Mucosa of descending colon (tissue), 3 donors: Measurements from ENCODE around the gene OR9A2. TPM values are rescaled to one million over a fixed set of nuclear protein-coding genes. Genes with fewer than 3 reads are reported as not detected.

Experiments used
- ATAC-seq: fragments of 200-7000 bp; cut with Tn5 transposase; one replicate; pipeline ENCODE4 v1.9.1; 2020; ENCODE audit warnings: mild to moderate bottlenecking, moderate library complexity
- DNase-seq, 3 donors: peaks; one replicate each; pipeline ENCODE4 v3.0.0-alpha.2; 2020
- H3K36me3 ChIP-seq: fragments of 200-600 bp; one replicate; pipeline ENCODE4 v1.8.0; 2021; ENCODE audit warnings: low read depth, mild to moderate bottlenecking
- H3K4me1 ChIP-seq: fragments of 200-600 bp; one replicate; pipeline ENCODE4 v1.8.0; 2021; ENCODE audit warnings: low read depth, mild to moderate bottlenecking
- H3K4me3 ChIP-seq: fragments of 200-600 bp; one replicate; pipeline ENCODE4 v1.8.0; 2021; ENCODE audit warnings: mild to moderate bottlenecking
- H3K9me3 ChIP-seq: fragments of 200-600 bp; one replicate; pipeline ENCODE4 v1.8.0; 2021; ENCODE audit warnings: mild to moderate bottlenecking
- CTCF ChIP-seq: fragments of 200-600 bp; IDR thresholded peaks from one replicate; pipeline ENCODE4 v1.8.0; 2022; ENCODE audit warnings: antibody characterized with exemption, mild to moderate bottlenecking
- intact Hi-C, 2 donors: fragments of 100-400 bp; cut with DNase I in 1 of 2; cut with micrococcal nuclease in 1 of 2; formaldehyde crosslinking; loops; one replicate each; pipeline versions ENCODE4 v1.11.0 to v1.11.1; 2022; cut with DNase I, micrococcal nuclease
- total RNA-seq, 3 donors: library from RNA; stranded (reverse); fragmentation: NEBNext Ultra II Directional in 2 of 3; extraction: Animal tissue kit (Norgen Biotek cat#: 25700) in 2 of 3; gene quantifications; one replicate each; pipeline versions ENCODE4 v1.2.1 to v1.2.4, GENCODE V29; 2021 to 2023
- donor health status: DM: no; HTN: no; CAD: no; lungs with moderate emphysema.
- donor health status: DM: no; HTN: no; CAD: no.
- donor health status: DM: no; HTN: yes; CAD: no.

OR9A2 gene
- total RNA-seq, 3 donors from 2014 or later: not detected

DNA sequence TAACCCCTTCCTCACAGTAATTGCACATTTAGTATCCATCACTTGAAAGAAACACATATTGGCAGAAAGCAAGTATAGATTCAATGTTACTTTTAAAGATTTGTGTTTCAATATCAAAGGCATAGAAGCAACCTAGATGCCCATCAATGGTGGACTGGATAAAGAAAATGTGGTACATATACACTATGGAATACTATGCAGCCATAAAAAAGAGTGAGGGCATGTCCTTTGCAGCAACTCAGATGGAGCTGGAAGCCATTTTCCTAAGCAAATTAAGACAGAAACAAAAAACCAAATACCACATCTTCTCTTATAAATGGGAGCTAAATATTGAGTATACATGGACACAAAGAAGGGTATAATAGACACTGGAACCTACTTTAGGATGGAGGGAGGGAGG lies 28.8 kb upstream of the OR9A2 start:
- no peaks in the 10 kb centered on the region for H3K4me1 ChIP-seq
- DNase-seq (no peak), ATAC-seq (no peak)
- TF ChIP-seq CTCF: no peak
- H3K4me3 ChIP-seq: no peak overlapping the region
- intact Hi-C loops: no loop called here
- H3K36me3 ChIP-seq: no peaks in the 10 kb centered on the region
- no peaks in the 10 kb centered on the region for H3K9me3 ChIP-seq

DNA sequence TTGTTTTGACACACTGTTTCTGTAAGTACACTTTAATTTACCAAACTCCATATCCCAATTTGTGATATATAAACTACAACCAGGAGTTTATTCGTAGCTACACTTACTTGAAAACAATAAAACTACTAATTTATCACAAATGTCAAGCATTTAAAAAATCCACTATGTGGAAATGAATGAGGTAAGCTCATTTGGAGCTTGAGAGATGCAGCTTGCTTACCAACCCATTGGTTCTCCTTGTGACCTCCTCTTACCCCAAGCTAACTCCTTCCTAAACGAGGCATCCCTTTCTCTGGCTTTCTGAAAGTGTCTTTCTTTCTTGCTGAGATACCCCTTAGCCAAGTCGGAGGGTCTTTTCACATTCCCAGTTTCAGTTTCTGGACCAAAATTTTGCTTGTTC lies 27.7 kb upstream of the OR9A2 start:
- no peak for DNase-seq
- Histone ChIP-seq H3K4me3 (no peak overlapping the region), H3K4me1 (no peaks in the 10 kb centered on the region), H3K9me3 (no peaks in the 10 kb centered on the region), H3K36me3 (no peaks in the 10 kb centered on the region)
- intact Hi-C loops: no loop called here
- no peak for TF ChIP-seq CTCF
- ATAC-seq: no peak

GRCh38 chr7:143052041-143052440 lies 25.1 kb upstream of the OR9A2 start, which contains the start of gene OR6V1:
TSS of gene OR6V1 (plus strand) at chr7:143052341. CDS start at chr7:143052341, 0 bp downstream.
- intact Hi-C loops: no loop called here
- DNase-seq (no peak), ATAC-seq (no peak)
- no peak for TF ChIP-seq CTCF
- Histone ChIP-seq H3K4me1 (no peaks in the 10 kb centered on the region), H3K36me3 (no peaks in the 10 kb centered on the region), H3K9me3 (no peaks in the 10 kb centered on the region), H3K4me3 (no peak within 1 kb of the TSS)

- Histone ChIP-seq H3K4me3 (no peak overlapping the region), H3K9me3 (no peaks in the 10 kb centered on the region), H3K4me1 (no peaks in the 10 kb centered on the region), H3K36me3 (no peaks in the 10 kb centered on the region)
- no peak for TF ChIP-seq CTCF
- ATAC-seq (no peak), DNase-seq (peak in 1 of 3 donors; percentile 12)
- intact Hi-C loops: no loop called here
Measured at GRCh38 chr7:143050931-143051330, 24.0 kb upstream of the OR9A2 start.

DNA sequence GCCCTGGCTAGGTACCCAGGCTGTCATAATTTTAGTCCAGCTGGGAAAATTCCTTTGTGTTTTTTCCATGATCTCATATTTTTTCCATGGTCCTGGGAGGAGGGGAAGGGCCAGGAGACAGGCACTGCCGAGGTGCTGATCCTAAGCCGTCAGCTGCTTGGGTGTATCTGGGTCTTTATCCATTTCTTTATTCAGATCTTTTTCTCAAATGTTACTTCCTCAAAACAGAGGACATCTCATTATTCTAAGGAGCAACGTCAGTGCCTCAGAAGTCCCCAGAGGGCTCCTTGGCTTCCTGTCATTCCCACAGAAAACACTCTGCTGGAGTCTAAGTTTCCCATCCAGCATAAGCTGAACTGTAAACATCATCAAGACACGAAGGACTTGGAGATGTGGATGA lies 22.4 kb upstream of the OR9A2 start:
- DNase-seq (no peak), ATAC-seq (no peak)
- intact Hi-C loops: no loop called here
- Histone ChIP-seq H3K9me3 (no peaks in the 10 kb centered on the region), H3K36me3 (no peaks in the 10 kb centered on the region), H3K4me1 (no peaks in the 10 kb centered on the region), H3K4me3 (no peak overlapping the region)
- TF ChIP-seq CTCF: no peak

DNA sequence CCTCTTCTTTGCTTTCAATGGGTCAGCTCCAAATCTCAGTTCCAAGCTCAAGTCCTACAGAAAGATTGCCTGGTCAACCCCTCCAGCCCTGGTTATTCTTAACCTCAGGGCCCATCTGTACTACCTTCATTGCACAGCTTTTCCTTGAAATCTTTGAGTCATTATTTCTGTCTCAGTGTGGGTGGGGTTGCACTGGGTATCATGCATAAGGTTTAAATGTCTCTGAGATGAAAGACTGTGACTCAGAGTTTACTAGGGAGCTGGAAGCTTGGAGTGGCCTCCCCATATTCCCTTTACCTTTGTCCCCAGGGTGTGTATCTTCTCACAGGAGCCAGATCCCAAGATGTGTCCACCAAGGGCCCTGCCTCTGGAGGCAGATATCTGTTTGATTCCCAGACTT lies 21.9 kb upstream of the OR9A2 start:
- DNase-seq: no peak
- TF ChIP-seq CTCF: no peak
- ATAC-seq: peak; percentile 41
- Histone ChIP-seq H3K9me3 (no peaks in the 10 kb centered on the region), H3K36me3 (no peaks in the 10 kb centered on the region), H3K4me1 (no peaks in the 10 kb centered on the region), H3K4me3 (no peak overlapping the region)
- intact Hi-C loops: no loop called here
